K562 (cell line): ENCODE data around the gene FLOT2. TPM values are rescaled to one million over a fixed set of nuclear protein-coding genes. Genes with fewer than 3 reads are reported as not detected.

Experiments
- ATF1 ChIP-seq, 2 experiments: fragments of 450-650 bp in 1 of 2; IDR thresholded peaks; 2 replicates each; pipeline ENCODE4 v1.6.1; 2016; ENCODE audit warnings: missing compliant biosample characterization in 1 of 2, missing genetic modification characterization in 1 of 2
- BRD9 ChIP-seq: fragments of 450-650 bp; IDR thresholded peaks from 2 replicates; pipeline ENCODE4 v1.6.1; 2018; ENCODE audit warnings: low read depth; ENCODE audit not compliant: partially characterized antibody
- BRF2 ChIP-seq: IDR thresholded peaks from 3 replicates; pipeline ENCODE4 v1.6.1; 2011; ENCODE audit warnings: borderline replicate concordance, mild to moderate bottlenecking; ENCODE audit not compliant: insufficient read length, insufficient read depth
- EGR1 ChIP-seq: fragments of 450-650 bp; conservative IDR thresholded peaks from 2 replicates; pipeline ENCODE4 v1.6.1; 2017; ENCODE audit warnings: mild to moderate bottlenecking
- ELF2 ChIP-seq: fragments of 250-450 bp; sonication (Bioruptor Pico); IDR thresholded peaks from 2 replicates; pipeline ENCODE4 v1.5.0; 2021; ENCODE audit warnings: mild to moderate bottlenecking
- ESRRA ChIP-seq: fragments of 450-650 bp; IDR thresholded peaks from 2 replicates; pipeline ENCODE4 v1.6.1; 2014; ENCODE audit warnings: low read depth, mild to moderate bottlenecking, moderate library complexity, borderline replicate concordance
- ETV5 ChIP-seq: sonication (generic); formaldehyde crosslinking; IDR thresholded peaks from 2 replicates; pipeline ENCODE4 v1.4.0; 2020; ENCODE audit warnings: low read depth, mild to moderate bottlenecking, missing genetic modification reagents
- FOXK2 ChIP-seq, 2 experiments: fragments of 450-650 bp; IDR thresholded peaks in 1 of 2; conservative IDR thresholded peaks in 1 of 2; 2 replicates each; pipeline ENCODE4 v1.6.1; 2016; ENCODE audit warnings: low read depth in 2 of 2, mild to moderate bottlenecking in 1 of 2
- FUS ChIP-seq: fragments of 200-400 bp; formaldehyde crosslinking; optimal IDR thresholded peaks from 2 replicates; pipeline ENCODE3; 2017; ENCODE audit warnings: low read depth, low read length
- HDGF ChIP-seq: fragments of 450-650 bp; IDR thresholded peaks from 2 replicates; pipeline ENCODE4 v1.6.1; 2016
- KDM2B ChIP-seq: fragments of 250-450 bp; sonication (Bioruptor Pico); IDR thresholded peaks from 2 replicates; pipeline ENCODE4 v1.8.0; 2021; ENCODE audit warnings: mild to moderate bottlenecking, moderate library complexity
- MTA2 ChIP-seq: fragments of 450-650 bp; IDR thresholded peaks from 2 replicates; pipeline ENCODE4 v1.6.1; 2016; ENCODE audit warnings: low read depth
- NBN ChIP-seq: fragments of 450-650 bp; IDR thresholded peaks from 2 replicates; pipeline ENCODE4 v1.6.1; 2016; ENCODE audit warnings: low read depth, mild to moderate bottlenecking
- NFIC ChIP-seq: fragments of 450-650 bp; IDR thresholded peaks from 2 replicates; pipeline ENCODE4 v1.6.1; 2017; ENCODE audit warnings: mild to moderate bottlenecking, inconsistent platforms
- SOX6 ChIP-seq: fragments of 450-650 bp; IDR thresholded peaks from 2 replicates; pipeline ENCODE4 v1.6.1; 2014; ENCODE audit warnings: mild to moderate bottlenecking
- ZBTB2 ChIP-seq: fragments of 450-650 bp; IDR thresholded peaks from 2 replicates; pipeline ENCODE4 v1.6.1; 2016; ENCODE audit warnings: antibody characterized with exemption
- ZBTB8A ChIP-seq: fragments of 450-650 bp; IDR thresholded peaks from 2 replicates; pipeline ENCODE4 v1.6.1; 2018; ENCODE audit warnings: mild to moderate bottlenecking, moderate library complexity; ENCODE audit not compliant: partially characterized antibody
- ZNF146 ChIP-seq: IDR thresholded peaks from one replicate; pipeline ENCODE4 v1.6.1; 2018; ENCODE audit warnings: missing compliant biosample characterization; ENCODE audit not compliant: unreplicated experiment
- ZNF23 ChIP-seq: fragments of 250-450 bp; sonication (Bioruptor Pico); IDR thresholded peaks from 2 replicates; pipeline ENCODE4 v1.4.0; 2020; ENCODE audit warnings: mild to moderate bottlenecking
- ZNF583 ChIP-seq: fragments of 250-450 bp; sonication (Bioruptor Pico); IDR thresholded peaks from 2 replicates; pipeline ENCODE4 v1.4.0; 2020
- polyA plus RNA-seq, 8 experiments: library from polyadenylated mRNA; depleted of rRNA in 4 of 8; stranded (reverse) in 5 of 8; unstranded in 3 of 8; fragments of >200 nt; fragmentation: Nextera tagmentation in 2 of 8; fragmentation: Illumina TruSeq in 1 of 8; extraction: Ambion mirVana in 2 of 8; extraction: Trizol in 1 of 8; gene quantifications; 2 replicates each; pipeline versions ENCODE4 v1.2.1 to v1.2.3, GENCODE V29; 2011 to 2014; ENCODE audit warnings: inconsistent platforms in 1 of 8, missing spikeins in 1 of 8
- total RNA-seq, 7 experiments: library from RNA; depleted of rRNA in 6 of 7; stranded (reverse); fragments of >200 nt in 6 of 7; fragmentation: Illumina TruSeq in 2 of 7; extraction: Trizol in 2 of 7; gene quantifications; 2 replicates each; pipeline versions ENCODE4 v1.2.1 to v1.2.3, GENCODE V29; 2011 to 2021; ENCODE audit warnings: low replicate concordance in 1 of 7
- TF ChIP-seq, protein P1 (sequence below): fragments of 250-450 bp; sonication (Bioruptor Pico); IDR thresholded peaks from 2 replicates; pipeline ENCODE4 v1.4.0; 2020; ENCODE audit warnings: mild to moderate bottlenecking, moderate library complexity, borderline replicate concordance
- TF ChIP-seq, protein P2 (sequence below), 2 experiments: fragments of 450-650 bp; IDR thresholded peaks; 2 replicates each; pipeline ENCODE4 v1.6.1; 2016

The FLOT2 gene
- total and polyA plus RNA-seq, 9 of the 15 experiments (the other 6 are each of a cell fraction or from before 2014, with no cell fraction given): 17.5 to 138 (median 41.7) TPM

- TF ChIP-seq, protein P1, sequence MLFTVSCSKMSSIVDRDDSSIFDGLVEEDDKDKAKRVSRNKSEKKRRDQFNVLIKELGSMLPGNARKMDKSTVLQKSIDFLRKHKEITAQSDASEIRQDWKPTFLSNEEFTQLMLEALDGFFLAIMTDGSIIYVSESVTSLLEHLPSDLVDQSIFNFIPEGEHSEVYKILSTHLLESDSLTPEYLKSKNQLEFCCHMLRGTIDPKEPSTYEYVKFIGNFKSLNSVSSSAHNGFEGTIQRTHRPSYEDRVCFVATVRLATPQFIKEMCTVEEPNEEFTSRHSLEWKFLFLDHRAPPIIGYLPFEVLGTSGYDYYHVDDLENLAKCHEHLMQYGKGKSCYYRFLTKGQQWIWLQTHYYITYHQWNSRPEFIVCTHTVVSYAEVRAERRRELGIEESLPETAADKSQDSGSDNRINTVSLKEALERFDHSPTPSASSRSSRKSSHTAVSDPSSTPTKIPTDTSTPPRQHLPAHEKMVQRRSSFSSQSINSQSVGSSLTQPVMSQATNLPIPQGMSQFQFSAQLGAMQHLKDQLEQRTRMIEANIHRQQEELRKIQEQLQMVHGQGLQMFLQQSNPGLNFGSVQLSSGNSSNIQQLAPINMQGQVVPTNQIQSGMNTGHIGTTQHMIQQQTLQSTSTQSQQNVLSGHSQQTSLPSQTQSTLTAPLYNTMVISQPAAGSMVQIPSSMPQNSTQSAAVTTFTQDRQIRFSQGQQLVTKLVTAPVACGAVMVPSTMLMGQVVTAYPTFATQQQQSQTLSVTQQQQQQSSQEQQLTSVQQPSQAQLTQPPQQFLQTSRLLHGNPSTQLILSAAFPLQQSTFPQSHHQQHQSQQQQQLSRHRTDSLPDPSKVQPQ (CRISPR knock-in tag): no peak
- TF ChIP-seq KDM2B (CRISPR knock-in tag): peak; percentile 44; the same call in 1 of the 2 replicates
- TF ChIP-seq HDGF: peak; percentile 70; the same call in 1 of the 2 replicates
- TF ChIP-seq BRF2: no peak
- TF ChIP-seq ZNF23 (CRISPR knock-in tag): no peak
- TF ChIP-seq NBN: 0 out of 2 replicates have a peak, but pooled peaks have one; percentile 69
- peak; percentile 28 to 66; a peak in 2 of 4 replicates for TF ChIP-seq FOXK2 (conservative IDR thresholded peaks at IDR 0.05 in 1 of 2, IDR thresholded peaks at IDR 0.05 in 1 of 2; ENCODE audit: low read depth in 2 of 2)
- TF ChIP-seq ZBTB8A: no peak
- TF ChIP-seq, protein P2, sequence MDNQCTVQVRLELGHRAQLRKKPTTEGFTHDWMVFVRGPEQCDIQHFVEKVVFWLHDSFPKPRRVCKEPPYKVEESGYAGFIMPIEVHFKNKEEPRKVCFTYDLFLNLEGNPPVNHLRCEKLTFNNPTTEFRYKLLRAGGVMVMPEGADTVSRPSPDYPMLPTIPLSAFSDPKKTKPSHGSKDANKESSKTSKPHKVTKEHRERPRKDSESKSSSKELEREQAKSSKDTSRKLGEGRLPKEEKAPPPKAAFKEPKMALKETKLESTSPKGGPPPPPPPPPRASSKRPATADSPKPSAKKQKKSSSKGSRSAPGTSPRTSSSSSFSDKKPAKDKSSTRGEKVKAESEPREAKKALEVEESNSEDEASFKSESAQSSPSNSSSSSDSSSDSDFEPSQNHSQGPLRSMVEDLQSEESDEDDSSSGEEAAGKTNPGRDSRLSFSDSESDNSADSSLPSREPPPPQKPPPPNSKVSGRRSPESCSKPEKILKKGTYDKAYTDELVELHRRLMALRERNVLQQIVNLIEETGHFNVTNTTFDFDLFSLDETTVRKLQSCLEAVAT (IDR thresholded peaks at IDR 0.05): peak; percentile 67 to 88; a peak in 3 of 4 replicates
- peak; percentile 51 for TF ChIP-seq BRD9
- TF ChIP-seq NFIC: peak; percentile 65
- TF ChIP-seq SOX6: peak; percentile 13; the same call in 1 of the 2 replicates
- TF ChIP-seq ZNF146 (CRISPR knock-in tag): no peak
- peak; percentile 40; the same call in 1 of the 2 replicates for TF ChIP-seq ZNF583 (CRISPR knock-in tag)
- TF ChIP-seq FUS: no peak
- peak; percentile 26; the same call in 1 of the 2 replicates for TF ChIP-seq ESRRA
- peak; percentile 99 for TF ChIP-seq ZBTB2
- TF ChIP-seq EGR1: peak; percentile 87
- no peak for TF ChIP-seq ATF1 (CRISPR knock-in tag; IDR thresholded peaks at IDR 0.05)
- peak; percentile 20; the same call in 1 of the 2 replicates for TF ChIP-seq ATF1 (tag; IDR thresholded peaks at IDR 0.05)
- TF ChIP-seq MTA2: peak; percentile 63
- TF ChIP-seq ELF2: peak; percentile 67
- TF ChIP-seq ETV5: peak; percentile 55; the same call in 1 of the 2 replicates
Measured at GRCh38 chr17:28842282-28843012, 55.1 kb downstream of the FLOT2 start, which contains the start of gene FAM222B (continued).
